GM12878 (cell line): ENCODE measurements around the gene ADAP1. TPM values are rescaled to one million over a fixed set of nuclear protein-coding genes. Genes with fewer than 3 reads are reported as not detected.
A peak's percentile ranks its signal among the peaks of the same experiment; 100 is the strongest.

Experiments used
- BACH1 ChIP-seq: fragments of 450-650 bp; IDR thresholded peaks from 2 replicates; pipeline ENCODE4 v1.6.1; 2017; ENCODE audit warnings: mild to moderate bottlenecking, borderline replicate concordance
- CHD2 ChIP-seq: IDR thresholded peaks from 2 replicates; pipeline ENCODE4 v1.6.1; 2011; ENCODE audit warnings: low read depth, low read length, improper control_type of control experiment, borderline replicate concordance
- EED ChIP-seq: sonication (generic); IDR thresholded peaks from 2 replicates; pipeline ENCODE4 v1.6.1; 2016; ENCODE audit warnings: antibody characterized with exemption, low read depth
- ESRRA ChIP-seq: IDR thresholded peaks from 2 replicates; pipeline ENCODE4 v1.6.1; 2012; ENCODE audit warnings: mild to moderate bottlenecking, low read length, improper control_type of control experiment
- IRF4 ChIP-seq: IDR thresholded peaks from 2 replicates; pipeline ENCODE4 v1.6.1; 2011; ENCODE audit warnings: low read depth, low read length
- MEF2B ChIP-seq: fragments of 450-650 bp; IDR thresholded peaks from 2 replicates; pipeline ENCODE4 v1.6.1; 2018; ENCODE audit warnings: mild to moderate bottlenecking, moderate library complexity; ENCODE audit not compliant: partially characterized antibody, poor library complexity, severe bottlenecking
- PML ChIP-seq: IDR thresholded peaks from 2 replicates; pipeline ENCODE4 v1.6.1; 2012; ENCODE audit warnings: low read length, inconsistent platforms
- POLR2A ChIP-seq: IDR thresholded peaks from 2 replicates; pipeline ENCODE4 v1.6.1; 2011; ENCODE audit warnings: low read depth, mild to moderate bottlenecking, low read length
- POLR2AphosphoS5 ChIP-seq: IDR thresholded peaks from 2 replicates; pipeline ENCODE4 v1.6.1; 2011; ENCODE audit warnings: mild to moderate bottlenecking, low read length, inconsistent platforms
- SMAD5 ChIP-seq: IDR thresholded peaks from 2 replicates; pipeline ENCODE4 v1.6.1; 2016; ENCODE audit warnings: antibody characterized with exemption, low read depth
- SUZ12 ChIP-seq: fragments of 200-600 bp; sonication (generic); IDR thresholded peaks from one replicate; pipeline ENCODE4 v1.6.1; 2018; ENCODE audit warnings: antibody characterized with exemption, mild to moderate bottlenecking; ENCODE audit not compliant: unreplicated experiment
- TCF7 ChIP-seq: IDR thresholded peaks from 2 replicates; pipeline ENCODE4 v1.6.1; 2014; ENCODE audit warnings: antibody characterized with exemption, borderline replicate concordance
- polyA plus RNA-seq, 11 experiments: library from polyadenylated mRNA; depleted of rRNA in 4 of 11; unstranded in 6 of 11; stranded (reverse) in 5 of 11; fragments of >200 nt; fragmentation: Nextera tagmentation in 4 of 11; fragmentation: Illumina TruSeq in 1 of 11; extraction: Ambion mirVana in 4 of 11; extraction: Trizol in 1 of 11; gene quantifications; 1 replicate in 1 of 11; 2 replicates in 10 of 11; pipeline versions ENCODE4 v1.2.1 to v1.2.3, GENCODE V29; 2011 to 2016; ENCODE audit warnings: inconsistent platforms in 2 of 11, missing spikeins in 2 of 11, low read depth in 1 of 11
- total RNA-seq, 4 experiments: library from RNA; depleted of rRNA in 3 of 4; stranded (reverse); fragments of >200 nt in 3 of 4; fragmentation: Illumina TruSeq in 1 of 4; extraction: Trizol in 1 of 4; gene quantifications; 2 replicates each; pipeline versions ENCODE4 v1.2.1 to v1.2.3, GENCODE V29; 2013 to 2021
- TF ChIP-seq, protein P1 (sequence below), 3 experiments: IDR thresholded peaks in 2 of 3; conservative IDR thresholded peaks in 1 of 3; 2 replicates each; pipeline ENCODE4 v1.5.1; 2011; ENCODE audit warnings: low read depth in 3 of 3, low read length in 3 of 3, mild to moderate bottlenecking in 3 of 3, control low read depth in 2 of 3, moderate library complexity in 2 of 3, inconsistent platforms in 1 of 3, mixed read lengths in 1 of 3; ENCODE audit not compliant: control insufficient read depth in 2 of 3, insufficient read depth in 1 of 3; ENCODE audit errors: extremely low read depth in 1 of 3
- TF ChIP-seq, protein P2 (sequence below): fragments of 150-350 bp; IDR thresholded peaks from 2 replicates; pipeline ENCODE4 v1.6.1; 2014; ENCODE audit warnings: mild to moderate bottlenecking, low read depth, low read length
- TF ChIP-seq, protein P3 (sequence below): fragments of 450-650 bp; IDR thresholded peaks from 2 replicates; pipeline ENCODE4 v1.6.1; 2016; ENCODE audit warnings: mild to moderate bottlenecking, moderate library complexity, borderline replicate concordance
- TF ChIP-seq, protein P4 (sequence below): fragments of 450-650 bp; formaldehyde crosslinking; IDR thresholded peaks from 2 replicates; pipeline ENCODE4 v1.4.0; 2020; ENCODE audit warnings: mild to moderate bottlenecking, moderate library complexity
- TF ChIP-seq, protein P5 (sequence below): IDR thresholded peaks from 2 replicates; pipeline ENCODE4 v1.6.1; 2012; ENCODE audit warnings: low read depth, low read length, improper control_type of control experiment

The ADAP1 gene
- total and polyA plus RNA-seq, 10 of the 15 experiments (the other 5 are each of a cell fraction or from before 2014, with no cell fraction given): 0.22 to 44.2 (median 22.0) TPM; not detected in 1

DNA sequence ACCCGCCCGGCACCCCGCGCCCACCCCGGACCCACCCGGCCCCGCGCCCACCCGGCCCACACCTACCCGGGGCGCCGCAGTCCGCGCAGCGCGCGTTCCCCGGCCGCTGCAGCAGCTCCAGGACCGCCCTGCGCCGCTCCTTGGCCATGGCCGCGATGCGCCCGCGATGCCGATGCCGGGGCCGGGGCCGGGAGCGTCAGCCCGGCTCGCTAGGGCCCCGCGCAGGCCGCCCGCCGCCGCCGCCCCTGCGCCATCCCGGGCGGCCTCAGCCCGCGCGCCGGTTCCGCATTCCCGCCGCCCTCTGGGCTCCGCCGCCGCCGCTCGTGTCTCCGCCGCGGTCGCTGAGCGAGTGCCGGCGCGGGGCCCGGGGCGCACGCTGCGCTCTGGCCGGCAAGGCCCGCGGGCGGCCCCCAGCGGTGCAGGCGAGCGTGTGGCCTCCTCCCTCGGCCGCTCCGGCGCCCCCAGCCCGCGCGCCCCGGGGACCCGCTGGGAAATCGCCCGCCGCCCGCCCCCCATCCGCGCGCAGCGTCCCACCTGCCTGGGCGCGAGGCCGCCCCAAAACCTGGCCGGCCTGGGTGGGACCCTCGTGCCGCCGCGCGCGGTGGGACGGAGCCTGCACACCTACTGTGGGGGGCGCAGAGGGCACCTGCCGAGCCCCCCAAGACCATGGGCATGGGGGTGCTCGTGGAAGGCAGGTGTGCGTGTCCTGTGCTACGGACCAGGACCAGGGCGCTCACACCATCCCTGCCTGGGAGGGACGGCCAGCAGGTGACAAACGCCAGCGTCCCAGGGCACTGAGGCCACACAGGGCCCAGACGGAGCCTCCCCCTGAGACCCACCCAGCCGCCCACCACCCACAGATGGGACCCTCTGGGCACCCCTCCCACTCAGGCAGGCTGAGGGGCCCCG, at the start of gene ADAP1 (continued):
- TF ChIP-seq CHD2 (no peak), POLR2A (no peak; the same call in 1 of the 2 replicates), POLR2AphosphoS5 (no peak), PML (no peak), MEF2B (no peak), TCF7 (no peak), SMAD5 (no peak), ESRRA (no peak), EED (no peak), SUZ12 (no peak), IRF4 (no peak), BACH1 (peak; percentile 68; the same call in 1 of the 2 replicates)
- TF ChIP-seq, protein P1, sequence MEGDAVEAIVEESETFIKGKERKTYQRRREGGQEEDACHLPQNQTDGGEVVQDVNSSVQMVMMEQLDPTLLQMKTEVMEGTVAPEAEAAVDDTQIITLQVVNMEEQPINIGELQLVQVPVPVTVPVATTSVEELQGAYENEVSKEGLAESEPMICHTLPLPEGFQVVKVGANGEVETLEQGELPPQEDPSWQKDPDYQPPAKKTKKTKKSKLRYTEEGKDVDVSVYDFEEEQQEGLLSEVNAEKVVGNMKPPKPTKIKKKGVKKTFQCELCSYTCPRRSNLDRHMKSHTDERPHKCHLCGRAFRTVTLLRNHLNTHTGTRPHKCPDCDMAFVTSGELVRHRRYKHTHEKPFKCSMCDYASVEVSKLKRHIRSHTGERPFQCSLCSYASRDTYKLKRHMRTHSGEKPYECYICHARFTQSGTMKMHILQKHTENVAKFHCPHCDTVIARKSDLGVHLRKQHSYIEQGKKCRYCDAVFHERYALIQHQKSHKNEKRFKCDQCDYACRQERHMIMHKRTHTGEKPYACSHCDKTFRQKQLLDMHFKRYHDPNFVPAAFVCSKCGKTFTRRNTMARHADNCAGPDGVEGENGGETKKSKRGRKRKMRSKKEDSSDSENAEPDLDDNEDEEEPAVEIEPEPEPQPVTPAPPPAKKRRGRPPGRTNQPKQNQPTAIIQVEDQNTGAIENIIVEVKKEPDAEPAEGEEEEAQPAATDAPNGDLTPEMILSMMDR (IDR thresholded peaks at IDR 0.05 in 2 of 3, conservative IDR thresholded peaks at IDR 0.05 in 1 of 3; ENCODE audit: control insufficient read depth in 2 of 3, extremely low read depth in 1 of 3, insufficient read depth in 1 of 3, low read depth in 3 of 3, low read length in 3 of 3): peak; percentile 20 to 65 (median 32); a peak in 3 of 6 replicates
- TF ChIP-seq, protein P2, sequence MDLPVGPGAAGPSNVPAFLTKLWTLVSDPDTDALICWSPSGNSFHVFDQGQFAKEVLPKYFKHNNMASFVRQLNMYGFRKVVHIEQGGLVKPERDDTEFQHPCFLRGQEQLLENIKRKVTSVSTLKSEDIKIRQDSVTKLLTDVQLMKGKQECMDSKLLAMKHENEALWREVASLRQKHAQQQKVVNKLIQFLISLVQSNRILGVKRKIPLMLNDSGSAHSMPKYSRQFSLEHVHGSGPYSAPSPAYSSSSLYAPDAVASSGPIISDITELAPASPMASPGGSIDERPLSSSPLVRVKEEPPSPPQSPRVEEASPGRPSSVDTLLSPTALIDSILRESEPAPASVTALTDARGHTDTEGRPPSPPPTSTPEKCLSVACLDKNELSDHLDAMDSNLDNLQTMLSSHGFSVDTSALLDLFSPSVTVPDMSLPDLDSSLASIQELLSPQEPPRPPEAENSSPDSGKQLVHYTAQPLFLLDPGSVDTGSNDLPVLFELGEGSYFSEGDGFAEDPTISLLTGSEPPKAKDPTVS: no peak
- TF ChIP-seq, protein P3, sequence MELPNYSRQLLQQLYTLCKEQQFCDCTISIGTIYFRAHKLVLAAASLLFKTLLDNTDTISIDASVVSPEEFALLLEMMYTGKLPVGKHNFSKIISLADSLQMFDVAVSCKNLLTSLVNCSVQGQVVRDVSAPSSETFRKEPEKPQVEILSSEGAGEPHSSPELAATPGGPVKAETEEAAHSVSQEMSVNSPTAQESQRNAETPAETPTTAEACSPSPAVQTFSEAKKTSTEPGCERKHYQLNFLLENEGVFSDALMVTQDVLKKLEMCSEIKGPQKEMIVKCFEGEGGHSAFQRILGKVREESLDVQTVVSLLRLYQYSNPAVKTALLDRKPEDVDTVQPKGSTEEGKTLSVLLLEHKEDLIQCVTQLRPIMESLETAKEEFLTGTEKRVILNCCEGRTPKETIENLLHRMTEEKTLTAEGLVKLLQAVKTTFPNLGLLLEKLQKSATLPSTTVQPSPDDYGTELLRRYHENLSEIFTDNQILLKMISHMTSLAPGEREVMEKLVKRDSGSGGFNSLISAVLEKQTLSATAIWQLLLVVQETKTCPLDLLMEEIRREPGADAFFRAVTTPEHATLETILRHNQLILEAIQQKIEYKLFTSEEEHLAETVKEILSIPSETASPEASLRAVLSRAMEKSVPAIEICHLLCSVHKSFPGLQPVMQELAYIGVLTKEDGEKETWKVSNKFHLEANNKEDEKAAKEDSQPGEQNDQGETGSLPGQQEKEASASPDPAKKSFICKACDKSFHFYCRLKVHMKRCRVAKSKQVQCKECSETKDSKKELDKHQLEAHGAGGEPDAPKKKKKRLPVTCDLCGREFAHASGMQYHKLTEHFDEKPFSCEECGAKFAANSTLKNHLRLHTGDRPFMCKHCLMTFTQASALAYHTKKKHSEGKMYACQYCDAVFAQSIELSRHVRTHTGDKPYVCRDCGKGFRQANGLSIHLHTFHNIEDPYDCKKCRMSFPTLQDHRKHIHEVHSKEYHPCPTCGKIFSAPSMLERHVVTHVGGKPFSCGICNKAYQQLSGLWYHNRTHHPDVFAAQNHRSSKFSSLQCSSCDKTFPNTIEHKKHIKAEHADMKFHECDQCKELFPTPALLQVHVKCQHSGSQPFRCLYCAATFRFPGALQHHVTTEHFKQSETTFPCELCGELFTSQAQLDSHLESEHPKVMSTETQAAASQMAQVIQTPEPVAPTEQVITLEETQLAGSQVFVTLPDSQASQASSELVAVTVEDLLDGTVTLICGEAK: no peak
- TF ChIP-seq, protein P4, sequence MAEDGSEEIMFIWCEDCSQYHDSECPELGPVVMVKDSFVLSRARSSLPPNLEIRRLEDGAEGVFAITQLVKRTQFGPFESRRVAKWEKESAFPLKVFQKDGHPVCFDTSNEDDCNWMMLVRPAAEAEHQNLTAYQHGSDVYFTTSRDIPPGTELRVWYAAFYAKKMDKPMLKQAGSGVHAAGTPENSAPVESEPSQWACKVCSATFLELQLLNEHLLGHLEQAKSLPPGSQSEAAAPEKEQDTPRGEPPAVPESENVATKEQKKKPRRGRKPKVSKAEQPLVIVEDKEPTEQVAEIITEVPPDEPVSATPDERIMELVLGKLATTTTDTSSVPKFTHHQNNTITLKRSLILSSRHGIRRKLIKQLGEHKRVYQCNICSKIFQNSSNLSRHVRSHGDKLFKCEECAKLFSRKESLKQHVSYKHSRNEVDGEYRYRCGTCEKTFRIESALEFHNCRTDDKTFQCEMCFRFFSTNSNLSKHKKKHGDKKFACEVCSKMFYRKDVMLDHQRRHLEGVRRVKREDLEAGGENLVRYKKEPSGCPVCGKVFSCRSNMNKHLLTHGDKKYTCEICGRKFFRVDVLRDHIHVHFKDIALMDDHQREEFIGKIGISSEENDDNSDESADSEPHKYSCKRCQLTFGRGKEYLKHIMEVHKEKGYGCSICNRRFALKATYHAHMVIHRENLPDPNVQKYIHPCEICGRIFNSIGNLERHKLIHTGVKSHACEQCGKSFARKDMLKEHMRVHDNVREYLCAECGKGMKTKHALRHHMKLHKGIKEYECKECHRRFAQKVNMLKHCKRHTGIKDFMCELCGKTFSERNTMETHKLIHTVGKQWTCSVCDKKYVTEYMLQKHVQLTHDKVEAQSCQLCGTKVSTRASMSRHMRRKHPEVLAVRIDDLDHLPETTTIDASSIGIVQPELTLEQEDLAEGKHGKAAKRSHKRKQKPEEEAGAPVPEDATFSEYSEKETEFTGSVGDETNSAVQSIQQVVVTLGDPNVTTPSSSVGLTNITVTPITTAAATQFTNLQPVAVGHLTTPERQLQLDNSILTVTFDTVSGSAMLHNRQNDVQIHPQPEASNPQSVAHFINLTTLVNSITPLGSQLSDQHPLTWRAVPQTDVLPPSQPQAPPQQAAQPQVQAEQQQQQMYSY: no peak
- TF ChIP-seq, protein P5, sequence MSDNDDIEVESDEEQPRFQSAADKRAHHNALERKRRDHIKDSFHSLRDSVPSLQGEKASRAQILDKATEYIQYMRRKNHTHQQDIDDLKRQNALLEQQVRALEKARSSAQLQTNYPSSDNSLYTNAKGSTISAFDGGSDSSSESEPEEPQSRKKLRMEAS: no peak
- TF ChIP-seq, all 136 proteins: peak for 14
